GM13977 (cell line): ENCODE results near the gene CCDC102B.

Source experiments
- DNase-seq: peaks from one replicate; pipeline ENCODE4 v3.0.0; 2012; ENCODE audit warnings: low spot score
- in situ Hi-C: fragments of 300-500 bp; cut with MboI; formaldehyde crosslinking; loops from one replicate; pipeline ENCODE4 v1.12.0; 2022; ENCODE audit warnings: low sequenced_read_pairs, low pct_unique_long_range_greater_than_20kb, mixed read lengths, inconsistent platforms; ENCODE audit not compliant: unreplicated experiment
- TF ChIP-seq, protein P1 (sequence below): IDR thresholded peaks from 2 replicates; pipeline ENCODE4 v1.5.1; 2012; ENCODE audit warnings: mild to moderate bottlenecking, control low read depth; ENCODE audit not compliant: insufficient read depth; ENCODE audit errors: extremely low read depth, missing control alignments

The CCDC102B gene

GRCh38 chr18:68969027-68969426 is 171.1 kb downstream of the CCDC102B start:
- in situ Hi-C loops = no loop called here
- TF ChIP-seq, protein P1, sequence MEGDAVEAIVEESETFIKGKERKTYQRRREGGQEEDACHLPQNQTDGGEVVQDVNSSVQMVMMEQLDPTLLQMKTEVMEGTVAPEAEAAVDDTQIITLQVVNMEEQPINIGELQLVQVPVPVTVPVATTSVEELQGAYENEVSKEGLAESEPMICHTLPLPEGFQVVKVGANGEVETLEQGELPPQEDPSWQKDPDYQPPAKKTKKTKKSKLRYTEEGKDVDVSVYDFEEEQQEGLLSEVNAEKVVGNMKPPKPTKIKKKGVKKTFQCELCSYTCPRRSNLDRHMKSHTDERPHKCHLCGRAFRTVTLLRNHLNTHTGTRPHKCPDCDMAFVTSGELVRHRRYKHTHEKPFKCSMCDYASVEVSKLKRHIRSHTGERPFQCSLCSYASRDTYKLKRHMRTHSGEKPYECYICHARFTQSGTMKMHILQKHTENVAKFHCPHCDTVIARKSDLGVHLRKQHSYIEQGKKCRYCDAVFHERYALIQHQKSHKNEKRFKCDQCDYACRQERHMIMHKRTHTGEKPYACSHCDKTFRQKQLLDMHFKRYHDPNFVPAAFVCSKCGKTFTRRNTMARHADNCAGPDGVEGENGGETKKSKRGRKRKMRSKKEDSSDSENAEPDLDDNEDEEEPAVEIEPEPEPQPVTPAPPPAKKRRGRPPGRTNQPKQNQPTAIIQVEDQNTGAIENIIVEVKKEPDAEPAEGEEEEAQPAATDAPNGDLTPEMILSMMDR = no peak
- DNase-seq = no peak

GRCh38 chr18:68972176-68972575 is 174.3 kb downstream of the CCDC102B start:
- TF ChIP-seq, protein P1 = no peak
- in situ Hi-C loops = no loop called here
- DNase-seq = no peak

DNA sequence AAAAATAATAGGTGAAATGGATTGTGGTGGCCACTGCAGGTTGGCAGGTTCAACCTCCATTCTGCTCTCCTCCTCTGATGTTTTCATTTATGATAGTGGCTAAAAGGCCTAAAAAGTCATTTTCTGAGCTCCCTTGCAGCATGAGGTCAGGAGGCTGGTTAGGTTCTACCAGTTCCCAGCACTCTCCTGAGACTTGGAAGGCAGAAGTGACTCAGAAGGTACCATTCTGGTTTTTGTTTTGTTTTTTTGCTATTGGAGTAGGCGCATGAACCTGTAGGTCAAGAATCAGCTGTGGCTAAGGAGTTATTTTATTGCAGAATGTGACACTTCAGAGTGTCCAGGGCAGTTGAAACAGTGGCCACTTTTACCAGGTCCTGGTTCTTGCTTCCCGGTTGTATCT is 181.9 kb downstream of the CCDC102B start:
- TF ChIP-seq, protein P1 = no peak
- in situ Hi-C loops = no loop called here
- DNase-seq = no peak

GRCh38 chr18:68983126-68983525 is 185.2 kb downstream of the CCDC102B start:
- DNase-seq = no peak
- in situ Hi-C loops = no loop called here

DNA sequence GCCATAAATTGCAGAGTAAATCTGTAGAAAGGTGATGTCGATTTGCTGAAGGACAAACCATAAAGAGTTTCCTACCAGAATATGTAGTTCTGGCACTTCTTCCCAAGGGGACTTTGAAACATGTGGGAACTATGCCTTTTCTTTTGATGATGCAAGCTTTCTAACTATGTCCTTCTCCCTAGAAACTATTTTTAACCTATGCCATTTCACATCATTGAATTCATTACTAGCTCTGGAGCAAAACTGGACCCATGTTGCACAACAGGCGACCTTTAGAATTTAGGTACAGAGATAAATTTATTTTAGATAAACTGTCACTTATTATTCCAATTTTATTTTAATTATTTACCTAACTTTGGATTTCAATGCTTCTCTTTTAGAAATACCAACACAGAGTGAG is 186.5 kb downstream of the CCDC102B start:
- no peak for DNase-seq
- TF ChIP-seq, protein P1 = no peak
- in situ Hi-C loops = no loop called here

More at GRCh38 chr18:68983126-68983525, 185.2 kb downstream of the CCDC102B start:
- TF ChIP-seq, protein P1 = no peak

DNA sequence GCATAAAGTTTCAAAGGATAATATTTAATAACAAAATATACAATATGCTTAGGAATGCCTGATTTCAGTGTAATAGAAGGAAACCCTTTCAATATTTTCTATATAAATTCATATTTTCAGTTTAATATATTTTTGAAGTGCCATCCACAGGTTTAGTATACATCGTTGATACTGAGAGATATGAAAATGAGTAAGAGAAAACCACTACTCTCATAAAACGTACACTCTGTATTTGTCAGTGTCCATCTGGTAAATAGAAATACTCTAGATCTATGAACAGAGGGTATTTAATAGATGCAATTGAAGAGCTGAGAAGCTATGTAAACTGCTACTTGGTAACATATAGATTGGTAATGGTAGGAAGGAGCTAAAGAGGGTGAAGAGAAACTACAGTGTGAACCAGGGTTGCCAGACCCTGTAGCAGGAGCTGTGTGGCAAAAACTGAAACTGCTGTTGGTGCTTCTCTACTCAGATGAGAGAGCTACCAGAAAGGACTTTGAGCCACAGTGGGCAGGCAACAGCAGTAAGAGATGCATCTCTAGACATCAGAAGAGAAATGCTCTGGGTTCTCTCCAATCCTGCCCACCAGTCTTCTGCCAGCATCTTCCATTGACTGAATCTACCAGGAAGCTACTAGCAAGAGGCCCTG is 187.4 kb downstream of the CCDC102B start:
- in situ Hi-C loops = no loop called here
- TF ChIP-seq, protein P1 = no peak

More for the DNA sequence above, 187.4 kb downstream of the CCDC102B start:
- no peak for DNase-seq
